ENCODE data around the gene TMEM260.

GRCh38 chr14:56657604-56658003 lies 78.0 kb downstream of the TMEM260 start:
- no peak for TF ChIP-seq POLR2A (IDR thresholded peaks at IDR 0.05)
- no peak for TF ChIP-seq CTCF (IDR thresholded peaks at IDR 0.05)

Measured in right lobe of liver (tissue), 4 donors.